Lung (tissue), 12 donors: ENCODE measurements around the gene FAM78A. TPM values are rescaled to one million over a fixed set of nuclear protein-coding genes. Genes with fewer than 3 reads are reported as not detected.
"Not testable (repeated sequence)": the region's sequence is repeated elsewhere in the genome, so short reads cannot be mapped to it uniquely, and the experiment has no call there.

ENCODE experiments used
- ATAC-seq: fragments of 200-7000 bp; cut with Tn5 transposase; one replicate; pipeline ENCODE4 v1.9.1; 2020; ENCODE audit warnings: moderate number of reproducible peaks; ENCODE audit not compliant: insufficient read depth, low FRiP score
- DNase-seq, 3 donors: peaks; one replicate each; pipeline ENCODE4 v3.0.0-alpha.2; 2013 to 2017
- H3K27ac ChIP-seq, 2 donors: one replicate each; pipeline ENCODE4 v1.5.1; 2013; ENCODE audit warnings: mild to moderate bottlenecking in 2 of 2, moderate library complexity in 2 of 2, control low read depth in 1 of 2, inconsistent platforms in 1 of 2, low read depth in 1 of 2, low read length in 1 of 2
- H3K27me3 ChIP-seq, 3 donors: one replicate each; pipeline ENCODE4 v1.5.1; 2013; ENCODE audit warnings: low read length in 2 of 3; ENCODE audit not compliant: control insufficient read depth in 3 of 3, insufficient read depth in 3 of 3
- H3K36me3 ChIP-seq, 4 donors: one replicate each; pipeline ENCODE4 v1.5.1; 2013; ENCODE audit warnings: low read length in 4 of 4, mild to moderate bottlenecking in 1 of 4, moderate library complexity in 1 of 4; ENCODE audit not compliant: control insufficient read depth in 4 of 4, insufficient read depth in 4 of 4
- H3K4me1 ChIP-seq, 5 donors: one replicate each; pipeline ENCODE4 v1.5.1; 2013; ENCODE audit warnings: low read length in 5 of 5, mild to moderate bottlenecking in 2 of 5, moderate library complexity in 1 of 5; ENCODE audit not compliant: control insufficient read depth in 5 of 5, insufficient read depth in 5 of 5
- H3K4me3 ChIP-seq: one replicate; pipeline ENCODE4 v1.5.1; 2013; ENCODE audit warnings: mild to moderate bottlenecking, control low read depth, moderate library complexity
- H3K9ac ChIP-seq, 2 donors: one replicate each; pipeline ENCODE4 v1.5.1; 2013; ENCODE audit warnings: low read length in 2 of 2, control low read depth in 1 of 2; ENCODE audit not compliant: insufficient read depth in 1 of 2
- H3K9me3 ChIP-seq, 4 donors: one replicate each; pipeline ENCODE4 v1.5.1; 2013; ENCODE audit warnings: low read length in 3 of 4, mild to moderate bottlenecking in 1 of 4, moderate library complexity in 1 of 4; ENCODE audit not compliant: control insufficient read depth in 4 of 4, insufficient read depth in 3 of 4
- WGBS, 2 donors: extraction: QIAGEN DNeasy Blood & Tissue Kit; methylation state at CpG; one replicate each; pipeline ENCODE4 v1.1.7; 2013; 5-methylcytosine and 5-hydroxymethylcytosine counted together
- polyA plus RNA-seq, 2 donors: library from polyadenylated mRNA; stranded (reverse); fragments of 200-250 nt; gene quantifications; one replicate each; pipeline ENCODE4 v1.2.1, GENCODE V29; 2013
- total RNA-seq, 2 donors: library from RNA; depleted of rRNA in 1 of 2; stranded (reverse); fragments of >200 nt in 1 of 2; gene quantifications; one replicate each; pipeline ENCODE4 v1.2.1, GENCODE V29; 2014 to 2021
- TF ChIP-seq, protein P1 (sequence below): IDR thresholded peaks from 2 replicates; pipeline ENCODE4 v1.5.1; 2012; ENCODE audit warnings: mild to moderate bottlenecking; ENCODE audit errors: control extremely low read depth, extremely low read depth
- donor health status: control.
- donor health status: control.
- donor health status: Bipolar disorder and iron deficiency.
- donor health status: healthy.
- donor health status: DM: yes; HTN: yes; CAD: no.

Gene FAM78A
- total and polyA plus RNA-seq, 4 donors = 5.4 to 10.8 (median 7.8) TPM

DNA sequence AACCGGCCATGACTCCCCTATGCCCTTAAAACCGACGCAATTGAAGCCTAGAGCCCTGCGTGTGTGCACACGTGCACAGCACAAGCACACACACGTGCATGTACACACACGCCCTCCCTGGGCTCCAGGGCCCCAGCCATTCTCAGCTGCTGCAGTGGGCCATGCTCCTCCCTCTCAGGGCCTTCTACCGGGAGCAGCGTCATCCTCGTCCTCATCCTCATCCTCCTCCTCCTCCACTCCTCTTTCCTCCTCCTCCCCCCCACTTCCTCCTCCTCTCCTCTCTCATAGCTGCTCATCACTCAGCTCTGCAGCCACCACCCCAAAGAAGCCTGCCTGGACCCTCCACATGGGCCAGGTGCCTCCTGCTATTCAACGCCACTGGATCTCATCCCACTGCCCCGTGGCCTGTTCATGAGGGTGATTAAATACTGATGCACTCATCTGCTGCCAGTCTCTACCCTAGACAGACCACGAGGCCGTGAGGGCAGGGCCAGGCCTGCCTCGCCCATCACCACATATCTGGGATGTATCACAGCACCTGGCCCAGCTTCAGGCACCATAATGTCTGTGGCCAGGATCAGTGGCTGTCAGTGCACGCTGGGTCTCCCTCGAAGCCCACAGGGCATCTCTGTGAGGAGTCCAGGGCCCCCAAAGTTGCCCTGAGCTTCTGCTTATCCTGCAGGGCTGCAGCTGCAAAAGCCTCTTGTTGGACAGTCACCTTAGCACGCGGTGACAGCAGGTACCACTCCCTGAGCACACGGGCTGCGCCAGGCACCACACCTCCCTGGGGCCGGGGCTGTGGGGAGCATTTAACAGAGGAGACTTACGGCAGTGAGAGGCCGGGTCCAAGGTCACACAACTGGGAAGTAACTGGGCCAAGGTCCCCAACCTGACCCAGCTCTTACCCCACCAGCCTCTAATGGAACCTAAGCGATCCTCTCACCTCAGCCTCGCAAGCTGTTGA lies 9.8 kb downstream of the FAM78A start:
- Histone ChIP-seq H3K4me1 (peaks cover 0 to 8% (median 0%) of the 10 kb centered on the region in 5 donors), H3K9ac (no peak overlapping the region), H3K27me3 (no peaks in the 10 kb centered on the region), H3K9me3 (no peaks in the 10 kb centered on the region), H3K36me3 (no peaks in the 10 kb centered on the region), H3K27ac (peak overlapping the region; percentile 29 to 57), H3K4me3 (no peak overlapping the region)
- ATAC-seq = no peak
- no peak for DNase-seq
- 57 to 66% methylated on average over 26 of the region's 26 CpGs for WGBS, 2 donors
- TF ChIP-seq, protein P1, sequence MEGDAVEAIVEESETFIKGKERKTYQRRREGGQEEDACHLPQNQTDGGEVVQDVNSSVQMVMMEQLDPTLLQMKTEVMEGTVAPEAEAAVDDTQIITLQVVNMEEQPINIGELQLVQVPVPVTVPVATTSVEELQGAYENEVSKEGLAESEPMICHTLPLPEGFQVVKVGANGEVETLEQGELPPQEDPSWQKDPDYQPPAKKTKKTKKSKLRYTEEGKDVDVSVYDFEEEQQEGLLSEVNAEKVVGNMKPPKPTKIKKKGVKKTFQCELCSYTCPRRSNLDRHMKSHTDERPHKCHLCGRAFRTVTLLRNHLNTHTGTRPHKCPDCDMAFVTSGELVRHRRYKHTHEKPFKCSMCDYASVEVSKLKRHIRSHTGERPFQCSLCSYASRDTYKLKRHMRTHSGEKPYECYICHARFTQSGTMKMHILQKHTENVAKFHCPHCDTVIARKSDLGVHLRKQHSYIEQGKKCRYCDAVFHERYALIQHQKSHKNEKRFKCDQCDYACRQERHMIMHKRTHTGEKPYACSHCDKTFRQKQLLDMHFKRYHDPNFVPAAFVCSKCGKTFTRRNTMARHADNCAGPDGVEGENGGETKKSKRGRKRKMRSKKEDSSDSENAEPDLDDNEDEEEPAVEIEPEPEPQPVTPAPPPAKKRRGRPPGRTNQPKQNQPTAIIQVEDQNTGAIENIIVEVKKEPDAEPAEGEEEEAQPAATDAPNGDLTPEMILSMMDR = no peak

GRCh38 chr9:131264231-131264630 lies 12.1 kb downstream of the FAM78A start:
- DNase-seq = no peak
- no peak for ATAC-seq
- peaks cover 0 to 12% (median 1%) of the 10 kb centered on the region in 4 donors for H3K36me3 ChIP-seq
- no peak overlapping the region for H3K4me3 ChIP-seq
- TF ChIP-seq, protein P1 = no peak
- H3K9me3 ChIP-seq = no peaks in the 10 kb centered on the region
- peak overlapping the region in 1 of 2 donors; percentile 36 for H3K27ac ChIP-seq
- 37 to 69% methylated on average over 11 of the region's 11 CpGs for WGBS, 2 donors
- H3K27me3 ChIP-seq = no peaks in the 10 kb centered on the region
- H3K9ac ChIP-seq = no peak overlapping the region
- peaks cover 0 to 5% (median 0%) of the 10 kb centered on the region in 5 donors for H3K4me1 ChIP-seq

GRCh38 chr9:131263701-131264100 lies 12.6 kb downstream of the FAM78A start:
- peak overlapping the region in 1 of 2 donors; percentile 36 for H3K27ac ChIP-seq
- WGBS, 2 donors = 65 to 83% methylated on average over 6 of the region's 6 CpGs
- ATAC-seq = no peak
- no peak overlapping the region for H3K9ac ChIP-seq
- TF ChIP-seq, protein P1 = no peak
- H3K27me3 ChIP-seq = no peaks in the 10 kb centered on the region
- no peaks in the 10 kb centered on the region for H3K9me3 ChIP-seq
- no peak overlapping the region for H3K4me3 ChIP-seq
- peaks cover 0 to 5% (median 0%) of the 10 kb centered on the region in 5 donors for H3K4me1 ChIP-seq
- DNase-seq = no peak
- H3K36me3 ChIP-seq = peaks cover 0 to 14% (median 1%) of the 10 kb centered on the region in 4 donors

DNA sequence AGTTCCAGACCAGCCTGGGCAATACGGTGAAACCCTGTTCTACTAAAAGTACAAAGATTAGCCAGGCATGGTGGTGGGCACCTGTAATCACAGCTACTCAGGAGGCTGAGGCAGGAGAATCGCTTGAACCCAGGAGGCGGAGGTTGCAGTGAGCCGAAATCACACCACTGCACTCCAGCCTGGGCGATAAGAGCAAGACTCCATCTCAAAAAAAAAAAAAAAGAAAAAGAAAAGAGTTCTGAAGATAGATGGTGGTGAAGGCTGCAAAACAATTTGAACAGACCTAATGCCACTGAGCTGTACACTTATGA lies 13.3 kb downstream of the FAM78A start:
- not testable (repeated sequence) for H3K27ac ChIP-seq, H3K9me3 ChIP-seq, ATAC-seq, H3K27me3 ChIP-seq, DNase-seq, H3K4me3 ChIP-seq, H3K4me1 ChIP-seq, H3K9ac ChIP-seq
- peaks cover 0 to 14% (median 1%) of the 10 kb centered on the region in 4 donors for H3K36me3 ChIP-seq
- WGBS, 2 donors = 84 to 88% methylated on average over 5 of the region's 5 CpGs
